WTC11 (cell line): ENCODE data around the gene INS. TPM values are rescaled to one million over a fixed set of nuclear protein-coding genes. Genes with fewer than 3 reads are reported as not detected.
A peak's percentile ranks its signal among the peaks of the same experiment; 100 is the strongest.

Source experiments
- ATAC-seq: fragments of 200-7000 bp; cut with Tn5 transposase; 2 replicates; pipeline ENCODE4 v1.10.0; 2021; ENCODE audit warnings: mild to moderate bottlenecking, moderate library complexity
- CTCF ChIA-PET: fragments of 300-600 bp; sonication (Branson Sonifier 250); formaldehyde crosslinking; loops from one replicate; lab custom pipeline; 2021; ENCODE audit warnings: antibody characterized with exemption; lab: Charles Lee
- POLR2A ChIA-PET: fragments of 350-600 bp; sonication (Branson Sonifier 250); formaldehyde crosslinking; loops from one replicate; lab custom pipeline; 2021; ENCODE audit warnings: antibody characterized with exemption; lab: Charles Lee
- DNase-seq: peaks from one replicate; pipeline ENCODE4 v3.0.0; 2021; ENCODE audit warnings: low spot score
- H3K27ac Mint-ChIP-seq: 2 replicates; pipeline ENCODE4 v1.8.0; 2021; ENCODE audit warnings: mixed read lengths
- H3K27me3 Mint-ChIP-seq: 2 replicates; pipeline ENCODE4 v1.8.0; 2021; ENCODE audit warnings: low read depth, mild to moderate bottlenecking, moderate library complexity, mixed read lengths
- H3K36me3 Mint-ChIP-seq: 2 replicates; pipeline ENCODE4 v1.8.0; 2021; ENCODE audit warnings: mixed read lengths
- H3K4me1 Mint-ChIP-seq: 2 replicates; pipeline ENCODE4 v1.8.0; 2022; ENCODE audit warnings: mixed read lengths
- H3K4me3 Mint-ChIP-seq: 2 replicates; pipeline ENCODE4 v1.8.0; 2021; ENCODE audit warnings: mild to moderate bottlenecking, moderate library complexity, mixed read lengths
- H3K9me3 Mint-ChIP-seq: 2 replicates; pipeline ENCODE4 v1.8.0; 2021; ENCODE audit warnings: mixed read lengths
- CREB1 ChIP-seq: sonication (generic); formaldehyde crosslinking; IDR thresholded peaks from 2 replicates; pipeline ENCODE4 v1.8.0; 2023; ENCODE audit warnings: mild to moderate bottlenecking, missing genetic modification reagents
- EMX1 ChIP-seq: fragments of 250-450 bp; sonication (Bioruptor Pico); IDR thresholded peaks from 2 replicates; pipeline ENCODE4 v1.8.0; 2021; ENCODE audit warnings: mild to moderate bottlenecking
- ESRRA ChIP-seq: sonication (generic); formaldehyde crosslinking; IDR thresholded peaks from 2 replicates; pipeline ENCODE4 v1.8.1; 2022; ENCODE audit warnings: mild to moderate bottlenecking, missing genetic modification reagents, borderline replicate concordance
- FOXK1 ChIP-seq: sonication (generic); formaldehyde crosslinking; IDR thresholded peaks from 2 replicates; pipeline ENCODE4 v1.8.0; 2022; ENCODE audit warnings: mild to moderate bottlenecking, moderate library complexity, missing genetic modification reagents
- KAT7 ChIP-seq: sonication (generic); formaldehyde crosslinking; IDR thresholded peaks from 2 replicates; pipeline ENCODE4 v1.8.1; 2023; ENCODE audit warnings: missing genetic modification reagents, mild to moderate bottlenecking, borderline replicate concordance
- MYBL2 ChIP-seq: sonication (generic); formaldehyde crosslinking; IDR thresholded peaks from 2 replicates; pipeline ENCODE4 v1.8.1; 2023; ENCODE audit warnings: mild to moderate bottlenecking, moderate library complexity, missing genetic modification reagents
- NR3C1 ChIP-seq: sonication (generic); formaldehyde crosslinking; conservative IDR thresholded peaks from 2 replicates; pipeline ENCODE4 v1.8.1; 2023; ENCODE audit warnings: low read depth, mild to moderate bottlenecking, missing genetic modification reagents
- SP1 ChIP-seq: sonication (generic); formaldehyde crosslinking; conservative IDR thresholded peaks from 2 replicates; pipeline ENCODE4 v1.8.1; 2022; ENCODE audit warnings: missing genetic modification reagents
- TEAD1 ChIP-seq: sonication (generic); formaldehyde crosslinking; IDR thresholded peaks from 2 replicates; pipeline ENCODE4 v1.8.0; 2022; ENCODE audit warnings: mild to moderate bottlenecking, missing genetic modification reagents
- TEAD4 ChIP-seq: sonication (generic); formaldehyde crosslinking; IDR thresholded peaks from 2 replicates; pipeline ENCODE4 v1.8.0; 2022; ENCODE audit warnings: mild to moderate bottlenecking, missing genetic modification reagents
- ZNF317 ChIP-seq: sonication (generic); formaldehyde crosslinking; IDR thresholded peaks from 2 replicates; pipeline ENCODE4 v1.8.1; 2023; ENCODE audit warnings: low read depth, mild to moderate bottlenecking, moderate library complexity, missing genetic modification reagents, borderline replicate concordance
- ZNF416 ChIP-seq: fragments of 250-450 bp; sonication (Bioruptor Pico); IDR thresholded peaks from 2 replicates; pipeline ENCODE4 v1.9.0; 2021; ENCODE audit warnings: mild to moderate bottlenecking, inconsistent platforms
- total RNA-seq: library from RNA; stranded (reverse); gene quantifications from 3 replicates; pipeline ENCODE4 v1.2.3, GENCODE V29; 2021
- TF ChIP-seq, protein P1 (sequence below): fragments of 200-600 bp; IDR thresholded peaks from 2 replicates; pipeline ENCODE4 v1.8.0; 2022; ENCODE audit warnings: antibody characterized with exemption
- TF ChIP-seq, protein P2 (sequence below): fragments of 250-450 bp; sonication (Bioruptor Pico); IDR thresholded peaks from 2 replicates; pipeline ENCODE4 v1.8.0; 2021; ENCODE audit warnings: mild to moderate bottlenecking
- TF ChIP-seq, protein P3 (sequence below): sonication (generic); formaldehyde crosslinking; IDR thresholded peaks from 2 replicates; pipeline ENCODE4 v1.8.1; 2022; ENCODE audit warnings: mild to moderate bottlenecking, missing genetic modification reagents, moderate library complexity, borderline replicate concordance
- TF ChIP-seq, protein P4 (sequence below): fragments of 250-450 bp; sonication (Bioruptor Pico); IDR thresholded peaks from 2 replicates; pipeline ENCODE4 v2.1.2; 2022; ENCODE audit warnings: mild to moderate bottlenecking, moderate library complexity
- TF ChIP-seq, protein P5 (sequence below): sonication (generic); formaldehyde crosslinking; IDR thresholded peaks from 2 replicates; pipeline ENCODE4 v1.8.1; 2022; ENCODE audit warnings: low read depth, missing genetic modification reagents, borderline replicate concordance

Gene INS
- total RNA-seq, 1 experiment from 2014 or later = not detected

DNA sequence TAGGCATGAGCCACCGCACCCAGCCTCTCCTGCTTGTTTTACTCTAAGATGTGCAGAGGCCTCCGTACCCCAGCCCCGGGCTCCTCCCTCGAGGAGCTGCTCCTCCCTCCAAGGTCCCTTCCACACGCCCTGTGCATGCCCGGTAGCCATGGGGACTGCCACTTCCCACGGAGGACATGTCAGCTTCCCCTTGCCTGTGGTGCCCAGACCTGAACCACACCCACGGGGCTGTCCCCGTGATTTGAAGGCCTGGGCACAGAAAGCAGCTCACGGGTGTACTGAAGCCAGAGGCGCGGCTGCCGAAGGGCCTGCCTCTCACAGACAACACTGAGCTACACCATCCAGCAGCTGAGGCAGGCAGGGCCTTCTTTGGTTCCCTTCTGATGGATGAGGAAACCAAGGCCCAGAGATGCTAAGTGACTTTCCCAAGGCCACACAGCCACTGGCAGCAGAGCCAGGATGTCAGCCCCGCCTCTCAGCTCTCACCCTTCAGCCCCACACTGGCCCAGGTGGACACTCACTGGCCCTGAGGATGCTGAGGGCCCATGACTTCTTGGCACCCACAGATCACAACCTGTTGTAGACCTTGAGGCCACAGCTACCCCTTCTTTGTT is 7.3 kb downstream of the INS start:
- H3K9me3 Mint-ChIP-seq = no peaks in the 10 kb centered on the region
- no peaks in the 10 kb centered on the region for H3K36me3 Mint-ChIP-seq
- peaks cover 13% of the 10 kb centered on the region for H3K4me1 Mint-ChIP-seq
- H3K27me3 Mint-ChIP-seq = peaks cover 25% of the 10 kb centered on the region
- no peak overlapping the region for H3K27ac Mint-ChIP-seq
- no peak for ATAC-seq
- ChIA-PET POLR2A (interaction anchor here (0.7 kb wide), 1 partner anchor 14 kb away, joined by 3 read pairs; no protein-coding TSS in a partner anchor), CTCF (interaction anchor here (0.7 to 18.6 kb wide), 17 partner anchors 9 to 501 kb away, joined by 3 to 761 read pairs (median 23); partner anchors contain the start of genes H19, IGF2 and SYT8)
- TF ChIP-seq MYBL2 (CRISPR knock-in tag) (no peak), KAT7 (no peak)
- DNase-seq = no peak
- no peak overlapping the region for H3K4me3 Mint-ChIP-seq

DNA sequence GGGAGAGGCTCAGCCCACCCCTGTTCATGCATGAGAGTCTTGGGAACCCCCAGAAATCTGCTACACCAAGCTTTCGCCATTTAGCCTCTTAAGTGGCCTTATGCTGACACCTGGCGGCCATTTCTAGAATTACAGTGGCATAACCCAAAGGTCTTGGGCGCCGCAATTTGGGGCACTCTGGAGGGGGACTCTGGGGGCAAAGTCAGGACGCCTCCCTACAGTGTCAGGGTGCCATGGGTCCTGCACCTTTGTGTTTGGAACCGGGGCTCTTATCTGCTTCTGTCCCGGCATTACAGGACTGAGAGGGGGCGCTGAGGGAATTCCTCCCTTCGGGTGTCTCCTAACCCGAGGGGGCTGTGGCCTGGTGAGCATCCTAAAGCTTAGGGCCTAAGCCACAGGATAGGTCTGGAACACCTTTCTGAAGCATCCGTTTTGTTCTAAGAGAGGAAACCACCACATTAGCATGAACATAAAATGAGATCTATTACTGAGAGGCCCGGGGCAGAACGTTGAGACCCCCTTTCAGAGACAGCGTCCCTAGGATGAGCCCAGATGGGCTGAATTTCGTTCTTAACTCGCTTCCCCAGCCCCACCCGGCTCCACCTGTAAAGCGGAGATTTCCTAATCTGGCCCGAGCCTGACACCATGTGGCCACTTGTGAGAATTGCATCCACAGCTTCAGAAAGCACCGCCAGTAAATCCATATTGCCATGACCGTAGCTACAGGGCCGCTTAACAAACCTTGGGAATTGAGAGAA is 9.3 kb downstream of the INS start:
- POLR2A ChIA-PET = interaction anchor here (0.6 to 1.3 kb wide), 4 partner anchors 15 to 122 kb away, joined by 3 to 4 read pairs (median 4); no protein-coding TSS in a partner anchor
- CTCF ChIA-PET = interaction anchor here (0.6 to 18.6 kb wide), 86 partner anchors 8 to 610 kb away, joined by 3 to 761 read pairs (median 6); partner anchors contain the start of genes H19, IGF2, INS and SYT8
- Mint-ChIP-seq H3K4me3 (no peak overlapping the region), H3K36me3 (no peaks in the 10 kb centered on the region), H3K27ac (no peak overlapping the region), H3K9me3 (no peaks in the 10 kb centered on the region), H3K4me1 (peaks cover 13% of the 10 kb centered on the region), H3K27me3 (peaks cover 45% of the 10 kb centered on the region)
- TF ChIP-seq, protein P1, sequence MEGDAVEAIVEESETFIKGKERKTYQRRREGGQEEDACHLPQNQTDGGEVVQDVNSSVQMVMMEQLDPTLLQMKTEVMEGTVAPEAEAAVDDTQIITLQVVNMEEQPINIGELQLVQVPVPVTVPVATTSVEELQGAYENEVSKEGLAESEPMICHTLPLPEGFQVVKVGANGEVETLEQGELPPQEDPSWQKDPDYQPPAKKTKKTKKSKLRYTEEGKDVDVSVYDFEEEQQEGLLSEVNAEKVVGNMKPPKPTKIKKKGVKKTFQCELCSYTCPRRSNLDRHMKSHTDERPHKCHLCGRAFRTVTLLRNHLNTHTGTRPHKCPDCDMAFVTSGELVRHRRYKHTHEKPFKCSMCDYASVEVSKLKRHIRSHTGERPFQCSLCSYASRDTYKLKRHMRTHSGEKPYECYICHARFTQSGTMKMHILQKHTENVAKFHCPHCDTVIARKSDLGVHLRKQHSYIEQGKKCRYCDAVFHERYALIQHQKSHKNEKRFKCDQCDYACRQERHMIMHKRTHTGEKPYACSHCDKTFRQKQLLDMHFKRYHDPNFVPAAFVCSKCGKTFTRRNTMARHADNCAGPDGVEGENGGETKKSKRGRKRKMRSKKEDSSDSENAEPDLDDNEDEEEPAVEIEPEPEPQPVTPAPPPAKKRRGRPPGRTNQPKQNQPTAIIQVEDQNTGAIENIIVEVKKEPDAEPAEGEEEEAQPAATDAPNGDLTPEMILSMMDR = peak; percentile 89
- TF ChIP-seq ESRRA (CRISPR knock-in tag) = no peak
- ATAC-seq = peak; percentile 50
- peak; percentile 91 for DNase-seq

DNA sequence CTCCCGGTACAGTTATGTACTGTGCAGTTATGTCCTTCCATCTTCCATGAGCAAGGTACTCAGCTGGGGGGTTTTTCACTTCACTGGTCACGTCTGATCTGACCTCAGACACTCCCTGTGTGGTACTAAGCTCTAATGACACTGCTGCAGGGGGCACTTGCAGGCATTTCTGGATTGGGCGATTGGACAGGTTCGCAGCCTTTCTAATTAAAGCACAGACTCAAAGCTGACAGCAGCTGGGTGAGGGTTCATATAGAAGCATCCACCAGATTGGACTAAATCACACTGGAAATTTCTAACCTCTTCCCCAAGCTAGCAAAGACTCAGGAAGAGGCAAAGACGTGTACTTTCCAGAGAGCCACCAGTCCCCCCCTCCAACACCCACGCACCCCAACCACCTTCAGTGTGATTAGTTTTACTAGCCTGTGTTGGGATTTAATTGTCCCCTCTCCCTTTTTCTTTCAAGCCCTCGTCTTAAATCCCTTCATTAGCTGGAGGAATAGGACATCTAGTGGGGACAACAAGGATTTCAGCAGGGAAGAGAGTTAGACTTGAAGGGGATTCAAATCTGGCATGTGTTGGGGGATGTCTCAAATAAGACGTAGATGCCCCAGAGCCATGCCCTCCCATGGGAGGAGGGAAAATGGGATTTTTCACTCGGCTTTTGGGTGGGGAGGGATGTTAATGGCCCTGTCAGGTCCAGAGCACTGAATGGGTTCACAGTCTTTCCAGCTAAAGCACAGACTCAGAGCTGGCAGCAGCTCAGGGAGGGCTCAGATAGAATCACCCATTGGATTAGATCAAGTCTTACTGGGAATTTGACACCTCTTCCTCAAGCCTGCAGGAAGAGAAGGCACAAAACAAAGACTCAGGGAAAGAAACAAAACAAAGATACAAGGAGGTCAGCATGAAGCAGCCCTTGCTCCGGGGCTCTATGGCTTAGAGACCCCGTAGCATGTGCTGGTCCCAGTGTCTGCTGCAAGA is 10.9 kb downstream of the INS start:
- H3K9me3 Mint-ChIP-seq = no peaks in the 10 kb centered on the region
- DNase-seq (no peak), ATAC-seq (peak; percentile 14; the same call in 1 of the 2 replicates)
- no peak overlapping the region for H3K27ac Mint-ChIP-seq
- H3K36me3 Mint-ChIP-seq = no peaks in the 10 kb centered on the region
- POLR2A ChIA-PET = interaction anchor here (0.7 to 1.3 kb wide), 2 partner anchors 114 to 796 kb away, joined by 3 read pairs; no protein-coding TSS in a partner anchor
- CTCF ChIA-PET = interaction anchor here (0.5 to 18.6 kb wide), 54 partner anchors 10 to 919 kb away, joined by 3 to 761 read pairs (median 11); partner anchors contain the start of genes H19, IGF2, INS and SYT8
- TF ChIP-seq, protein P2, sequence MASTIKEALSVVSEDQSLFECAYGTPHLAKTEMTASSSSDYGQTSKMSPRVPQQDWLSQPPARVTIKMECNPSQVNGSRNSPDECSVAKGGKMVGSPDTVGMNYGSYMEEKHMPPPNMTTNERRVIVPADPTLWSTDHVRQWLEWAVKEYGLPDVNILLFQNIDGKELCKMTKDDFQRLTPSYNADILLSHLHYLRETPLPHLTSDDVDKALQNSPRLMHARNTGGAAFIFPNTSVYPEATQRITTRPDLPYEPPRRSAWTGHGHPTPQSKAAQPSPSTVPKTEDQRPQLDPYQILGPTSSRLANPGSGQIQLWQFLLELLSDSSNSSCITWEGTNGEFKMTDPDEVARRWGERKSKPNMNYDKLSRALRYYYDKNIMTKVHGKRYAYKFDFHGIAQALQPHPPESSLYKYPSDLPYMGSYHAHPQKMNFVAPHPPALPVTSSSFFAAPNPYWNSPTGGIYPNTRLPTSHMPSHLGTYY (CRISPR knock-in tag) = no peak
- no peak for TF ChIP-seq EMX1 (CRISPR knock-in tag)
- no peak for TF ChIP-seq TEAD1
- no peak for TF ChIP-seq ZNF416 (CRISPR knock-in tag)
- no peak for TF ChIP-seq ZNF317
- TF ChIP-seq, all 79 proteins: peak for 0
- H3K27me3 Mint-ChIP-seq = peaks cover 60% of the 10 kb centered on the region
- H3K4me3 Mint-ChIP-seq = no peak overlapping the region
- H3K4me1 Mint-ChIP-seq = peaks cover 18% of the 10 kb centered on the region

DNA sequence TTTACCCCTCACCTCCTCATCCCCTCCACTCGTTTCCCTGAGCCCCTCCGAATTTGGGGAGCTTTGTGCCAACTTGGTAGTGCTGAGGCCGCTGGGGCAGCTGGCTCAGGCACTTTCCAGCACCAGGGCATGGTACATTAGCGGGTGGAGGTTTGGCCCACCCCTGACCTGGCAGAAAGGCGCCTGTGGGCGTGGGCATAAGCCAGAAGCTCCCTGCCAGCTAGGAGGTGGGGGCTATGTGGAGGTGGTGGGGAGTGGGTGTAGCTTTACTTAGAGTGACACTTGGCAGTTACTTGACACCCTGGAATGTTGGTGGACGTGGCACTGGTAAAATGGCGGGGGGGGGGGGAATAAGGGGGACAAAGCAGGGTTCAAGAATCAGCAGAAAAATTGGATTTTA is 11.5 kb downstream of the INS start:
- peaks cover 67% of the 10 kb centered on the region for H3K27me3 Mint-ChIP-seq
- no peak for ATAC-seq
- DNase-seq = no peak
- ChIA-PET CTCF (interaction anchor here (0.5 to 18.6 kb wide), 30 partner anchors 10 to 919 kb away, joined by 3 to 761 read pairs (median 17); partner anchors contain the start of genes H19, IGF2 and SYT8), POLR2A (interaction anchor here (0.7 kb wide), 1 partner anchor 795 kb away, joined by 3 read pairs; no protein-coding TSS in a partner anchor)
- no peak overlapping the region for H3K4me3 Mint-ChIP-seq
- no peaks in the 10 kb centered on the region for H3K36me3 Mint-ChIP-seq
- no peaks in the 10 kb centered on the region for H3K9me3 Mint-ChIP-seq
- no peak overlapping the region for H3K27ac Mint-ChIP-seq
- peaks cover 18% of the 10 kb centered on the region for H3K4me1 Mint-ChIP-seq
- TF ChIP-seq SP1 (CRISPR knock-in tag) = no peak
- no peak for TF ChIP-seq NR3C1 (CRISPR knock-in tag)
- no peak for TF ChIP-seq MYBL2 (CRISPR knock-in tag)
- no peak for TF ChIP-seq TEAD4 (CRISPR knock-in tag)
- TF ChIP-seq, protein P3, sequence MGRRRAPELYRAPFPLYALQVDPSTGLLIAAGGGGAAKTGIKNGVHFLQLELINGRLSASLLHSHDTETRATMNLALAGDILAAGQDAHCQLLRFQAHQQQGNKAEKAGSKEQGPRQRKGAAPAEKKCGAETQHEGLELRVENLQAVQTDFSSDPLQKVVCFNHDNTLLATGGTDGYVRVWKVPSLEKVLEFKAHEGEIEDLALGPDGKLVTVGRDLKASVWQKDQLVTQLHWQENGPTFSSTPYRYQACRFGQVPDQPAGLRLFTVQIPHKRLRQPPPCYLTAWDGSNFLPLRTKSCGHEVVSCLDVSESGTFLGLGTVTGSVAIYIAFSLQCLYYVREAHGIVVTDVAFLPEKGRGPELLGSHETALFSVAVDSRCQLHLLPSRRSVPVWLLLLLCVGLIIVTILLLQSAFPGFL (CRISPR knock-in tag) = no peak
- TF ChIP-seq, protein P4, sequence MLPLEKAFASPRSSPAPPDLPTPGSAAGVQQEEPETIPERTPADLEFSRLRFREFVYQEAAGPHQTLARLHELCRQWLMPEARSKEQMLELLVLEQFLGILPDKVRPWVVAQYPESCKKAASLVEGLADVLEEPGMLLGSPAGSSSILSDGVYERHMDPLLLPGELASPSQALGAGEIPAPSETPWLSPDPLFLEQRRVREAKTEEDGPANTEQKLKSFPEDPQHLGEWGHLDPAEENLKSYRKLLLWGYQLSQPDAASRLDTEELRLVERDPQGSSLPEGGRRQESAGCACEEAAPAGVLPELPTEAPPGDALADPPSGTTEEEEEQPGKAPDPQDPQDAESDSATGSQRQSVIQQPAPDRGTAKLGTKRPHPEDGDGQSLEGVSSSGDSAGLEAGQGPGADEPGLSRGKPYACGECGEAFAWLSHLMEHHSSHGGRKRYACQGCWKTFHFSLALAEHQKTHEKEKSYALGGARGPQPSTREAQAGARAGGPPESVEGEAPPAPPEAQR (CRISPR knock-in tag) = no peak
- no peak for TF ChIP-seq CREB1 (CRISPR knock-in tag)
- TF ChIP-seq, protein P5, sequence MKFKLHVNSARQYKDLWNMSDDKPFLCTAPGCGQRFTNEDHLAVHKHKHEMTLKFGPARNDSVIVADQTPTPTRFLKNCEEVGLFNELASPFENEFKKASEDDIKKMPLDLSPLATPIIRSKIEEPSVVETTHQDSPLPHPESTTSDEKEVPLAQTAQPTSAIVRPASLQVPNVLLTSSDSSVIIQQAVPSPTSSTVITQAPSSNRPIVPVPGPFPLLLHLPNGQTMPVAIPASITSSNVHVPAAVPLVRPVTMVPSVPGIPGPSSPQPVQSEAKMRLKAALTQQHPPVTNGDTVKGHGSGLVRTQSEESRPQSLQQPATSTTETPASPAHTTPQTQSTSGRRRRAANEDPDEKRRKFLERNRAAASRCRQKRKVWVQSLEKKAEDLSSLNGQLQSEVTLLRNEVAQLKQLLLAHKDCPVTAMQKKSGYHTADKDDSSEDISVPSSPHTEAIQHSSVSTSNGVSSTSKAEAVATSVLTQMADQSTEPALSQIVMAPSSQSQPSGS = no peak
- TF ChIP-seq FOXK1 (CRISPR knock-in tag) = no peak
- TF ChIP-seq TEAD1 = no peak
